Measurements from ENCODE around the gene KCTD16. TPM values are rescaled to one million over a fixed set of nuclear protein-coding genes. Genes with fewer than 3 reads are reported as not detected.

Gene KCTD16
- total RNA-seq, 1 donor from 2014 or later: 17.5 TPM

- DNase-seq (ENCODE audit: low spot score in 2 of 2): no peak
- no peak for FAIRE-seq
Observed at GRCh38 chr5:144390133-144390532, 219.5 kb downstream of the KCTD16 start.

GRCh38 chr5:144391044-144391443 lies 220.4 kb downstream of the KCTD16 start:
- FAIRE-seq (no peak), DNase-seq (ENCODE audit: low spot score in 2 of 2) (no peak)

- no peak for FAIRE-seq
Observed at GRCh38 chr5:144393641-144394435, 223.2 kb downstream of the KCTD16 start.

GRCh38 chr5:144395704-144396103 lies 225.0 kb downstream of the KCTD16 start:
- no peak for DNase-seq (ENCODE audit: low spot score in 2 of 2)
- FAIRE-seq: no peak

More at GRCh38 chr5:144393641-144394435, 223.2 kb downstream of the KCTD16 start:
- DNase-seq (ENCODE audit: low spot score in 2 of 2): no peak

GRCh38 chr5:144403058-144403457 lies 232.4 kb downstream of the KCTD16 start:
- no peak for FAIRE-seq

GRCh38 chr5:144403817-144404420 lies 233.2 kb downstream of the KCTD16 start:
- DNase-seq (ENCODE audit: low spot score in 2 of 2) (no peak), FAIRE-seq (no peak)

More at GRCh38 chr5:144403058-144403457, 232.4 kb downstream of the KCTD16 start:
- no peak for DNase-seq (ENCODE audit: low spot score in 2 of 2)

- FAIRE-seq (no peak), DNase-seq (ENCODE audit: low spot score in 2 of 2) (no peak)
Observed at GRCh38 chr5:144404672-144405071, 234.0 kb downstream of the KCTD16 start.

- FAIRE-seq (no peak), DNase-seq (ENCODE audit: low spot score in 2 of 2) (no peak)
Observed at GRCh38 chr5:144405991-144406390, 235.3 kb downstream of the KCTD16 start.

- FAIRE-seq (no peak), DNase-seq (ENCODE audit: low spot score in 2 of 2) (no peak)
Observed at GRCh38 chr5:144406442-144406841, 235.8 kb downstream of the KCTD16 start.

GRCh38 chr5:144414202-144415029 lies 243.7 kb downstream of the KCTD16 start:
- DNase-seq (ENCODE audit: low spot score in 2 of 2) (no peak), FAIRE-seq (no peak)

- FAIRE-seq: no peak
- no peak for DNase-seq (ENCODE audit: low spot score in 2 of 2)
Observed at GRCh38 chr5:144416196-144416595, 245.5 kb downstream of the KCTD16 start.

GRCh38 chr5:144418719-144419118 lies 248.0 kb downstream of the KCTD16 start:
- no peak for DNase-seq (ENCODE audit: low spot score in 2 of 2)

GRCh38 chr5:144421411-144421810 lies 250.7 kb downstream of the KCTD16 start:
- FAIRE-seq (no peak), DNase-seq (ENCODE audit: low spot score in 2 of 2) (no peak)

More at GRCh38 chr5:144418719-144419118, 248.0 kb downstream of the KCTD16 start:
- no peak for FAIRE-seq

- no peak for FAIRE-seq
- DNase-seq (ENCODE audit: low spot score in 2 of 2): no peak
Observed at GRCh38 chr5:144422018-144422727, 251.5 kb downstream of the KCTD16 start.

- DNase-seq (ENCODE audit: low spot score in 2 of 2) (no peak), FAIRE-seq (no peak)
Observed at GRCh38 chr5:144427866-144428265, 257.2 kb downstream of the KCTD16 start.

GRCh38 chr5:144428326-144428725 lies 257.7 kb downstream of the KCTD16 start:
- no peak for FAIRE-seq

GRCh38 chr5:144429405-144429804 lies 258.7 kb downstream of the KCTD16 start:
- FAIRE-seq: no peak

More at GRCh38 chr5:144428326-144428725, 257.7 kb downstream of the KCTD16 start:
- DNase-seq (ENCODE audit: low spot score in 2 of 2): no peak

GRCh38 chr5:144429905-144430304 lies 259.2 kb downstream of the KCTD16 start:
- DNase-seq (ENCODE audit: low spot score in 2 of 2) (no peak), FAIRE-seq (no peak)

More at GRCh38 chr5:144429405-144429804, 258.7 kb downstream of the KCTD16 start:
- no peak for DNase-seq (ENCODE audit: low spot score in 2 of 2)

GRCh38 chr5:144433140-144433822 lies 262.6 kb downstream of the KCTD16 start:
- FAIRE-seq: no peak
- DNase-seq (ENCODE audit: low spot score in 2 of 2): no peak

- DNase-seq (ENCODE audit: low spot score in 2 of 2): no peak
- FAIRE-seq: no peak
Observed at GRCh38 chr5:144433893-144434292, 263.2 kb downstream of the KCTD16 start.

Measured in frontal cortex (tissue), 4 donors.